ENCODE results near the gene ELAVL3. TPM values are rescaled to one million over a fixed set of nuclear protein-coding genes. Genes with fewer than 3 reads are reported as not detected.
A peak's percentile ranks its signal among the peaks of the same experiment; 100 is the strongest.

ELAVL3 gene
- total and polyA plus RNA-seq, 2 of the 8 experiments (the other 6 are each of a cell fraction or from before 2014, with no cell fraction given): 0.80 to 1.0 TPM

DNA sequence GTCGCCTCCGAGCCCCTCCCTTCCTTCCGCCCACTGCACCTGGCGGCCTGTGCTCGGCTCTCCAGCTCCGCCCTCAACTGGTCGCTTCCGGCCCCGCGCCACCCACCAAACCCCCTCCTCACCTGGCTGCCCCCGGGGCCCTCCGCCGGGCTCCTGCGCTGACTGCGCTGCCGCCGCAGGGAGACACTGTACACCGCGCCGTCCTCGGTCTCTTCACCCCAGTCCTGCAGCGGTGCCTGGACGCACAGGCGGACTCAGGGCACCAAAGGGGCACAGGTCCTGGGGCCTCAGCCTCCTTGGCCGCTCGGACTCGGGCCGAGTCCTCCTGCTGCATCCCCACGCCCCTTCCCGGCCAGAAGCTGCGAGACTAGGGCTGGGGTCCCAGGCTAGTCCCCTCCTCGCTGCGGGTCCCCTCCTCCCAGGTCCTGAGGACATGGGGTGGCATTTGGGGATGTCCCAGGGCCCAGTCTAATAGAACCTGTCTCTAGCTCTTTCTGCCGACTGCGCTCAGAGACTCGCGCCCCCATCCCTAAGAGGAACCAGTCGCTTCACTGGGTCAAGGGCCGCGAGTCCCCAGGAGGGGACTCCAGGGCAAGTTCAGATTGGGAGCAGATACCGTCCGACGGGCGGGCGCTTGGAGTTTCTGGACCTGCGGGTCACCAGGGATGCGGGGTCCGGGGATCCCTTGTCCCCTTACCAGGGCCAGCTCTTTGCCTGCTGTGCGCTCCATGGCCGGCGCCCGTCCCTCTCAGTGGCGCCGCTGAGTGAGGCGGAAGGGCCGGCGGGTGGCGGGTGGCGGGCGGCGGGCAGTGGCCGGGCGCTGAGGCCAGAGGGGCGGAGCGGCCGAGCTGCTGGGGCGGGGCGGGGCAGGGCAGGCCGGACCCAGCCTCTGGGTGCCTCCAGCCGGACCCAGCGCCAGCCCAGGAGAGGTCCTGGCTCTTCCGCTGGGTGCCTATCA, 62.0 kb downstream of the ELAVL3 start, which contains the start of gene RGL3 (continued):
- TF ChIP-seq ASH2L (IDR thresholded peaks at IDR 0.05; ENCODE audit: low read length) (no peak), ZNF274 (IDR thresholded peaks at IDR 0.05; ENCODE audit: borderline replicate concordance, extremely low read depth, low read length) (no peak), HDAC2 (IDR thresholded peaks at IDR 0.05; ENCODE audit: borderline replicate concordance in 1 of 2, low read depth in 2 of 2, low read length in 2 of 2) (0 out of 4 replicates have a peak, but pooled peaks of 1 of the 2 experiments have one; percentile 42), BACH1 (IDR thresholded peaks at IDR 0.05; ENCODE audit: low read length) (no peak), SIN3A (conservative IDR thresholded peaks at IDR 0.05 in 1 of 2, IDR thresholded peaks at IDR 0.05 in 1 of 2; ENCODE audit: low read depth in 1 of 2, low read length in 2 of 2) (peak; percentile 10 to 49; a peak in 1 of 4 replicates), MAX (IDR thresholded peaks at IDR 0.05) (no peak), TCF12 (IDR thresholded peaks at IDR 0.05; ENCODE audit: low read depth, low read length) (peak; percentile 86; the same call in 1 of the 2 replicates), POLR2AphosphoS5 (IDR thresholded peaks at IDR 0.05; ENCODE audit: low read depth, low read length) (no peak), POLR2A (IDR thresholded peaks at IDR 0.05; ENCODE audit: control extremely low read depth in 1 of 2, low read depth in 2 of 2, low read length in 2 of 2) (0 out of 3 replicates have a peak, but pooled peaks of 1 of the 2 experiments have one; percentile 41), KDM4A (IDR thresholded peaks at IDR 0.05; ENCODE audit: low read depth, low read length, severe bottlenecking) (no peak), BCL11A (IDR thresholded peaks at IDR 0.05; ENCODE audit: low read depth in 2 of 2, low read length in 2 of 2) (no peak), SAP30 (IDR thresholded peaks at IDR 0.05; ENCODE audit: insufficient read depth, insufficient replicate concordance, low read length) (peak; percentile 85), POU5F1 (IDR thresholded peaks at IDR 0.05; ENCODE audit: low read depth, low read length) (no peak), JUN (IDR thresholded peaks at IDR 0.05; ENCODE audit: low read depth, low read length) (no peak), EGR1 (IDR thresholded peaks at IDR 0.05; ENCODE audit: borderline replicate concordance, low read depth, low read length) (0 out of 2 replicates have a peak, but pooled peaks have one; percentile 22), CTCF (IDR thresholded peaks at IDR 0.05; ENCODE audit: control extremely low read depth in 1 of 3, insufficient read depth in 1 of 3, low read depth in 1 of 3, low read length in 3 of 3) (no peak; a peak in 1 of 4 replicates), E2F6 (IDR thresholded peaks at IDR 0.05) (no peak), TBP (IDR thresholded peaks at IDR 0.05; ENCODE audit: low read depth, low read length) (no peak)
